RPMI8226 (cell line): ENCODE measurements around the gene USP46.

Experiments
- DNase-seq: peaks from one replicate; pipeline ENCODE4 v3.0.0-alpha.2; 2015

Gene USP46

DNA sequence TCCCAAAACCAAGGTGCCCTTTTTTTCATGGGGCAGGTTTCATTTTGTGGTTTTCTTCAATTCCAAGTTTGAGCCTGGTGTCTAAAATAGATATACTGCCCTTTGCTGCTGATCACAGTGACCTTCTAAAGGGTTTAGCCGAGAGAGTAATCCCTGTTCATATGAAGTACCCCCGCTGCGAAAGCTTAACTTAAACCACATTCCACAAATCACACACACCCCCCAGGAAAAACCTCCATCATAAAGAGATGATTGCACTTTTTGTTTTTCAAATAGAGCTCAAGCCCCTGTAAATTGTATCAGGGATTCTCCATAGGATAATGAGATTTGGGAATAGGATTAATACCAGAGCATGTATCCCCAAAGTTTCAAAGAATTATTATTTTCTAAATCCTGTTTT is 90.8 kb downstream of the USP46 start:
- no peak for DNase-seq

DNA sequence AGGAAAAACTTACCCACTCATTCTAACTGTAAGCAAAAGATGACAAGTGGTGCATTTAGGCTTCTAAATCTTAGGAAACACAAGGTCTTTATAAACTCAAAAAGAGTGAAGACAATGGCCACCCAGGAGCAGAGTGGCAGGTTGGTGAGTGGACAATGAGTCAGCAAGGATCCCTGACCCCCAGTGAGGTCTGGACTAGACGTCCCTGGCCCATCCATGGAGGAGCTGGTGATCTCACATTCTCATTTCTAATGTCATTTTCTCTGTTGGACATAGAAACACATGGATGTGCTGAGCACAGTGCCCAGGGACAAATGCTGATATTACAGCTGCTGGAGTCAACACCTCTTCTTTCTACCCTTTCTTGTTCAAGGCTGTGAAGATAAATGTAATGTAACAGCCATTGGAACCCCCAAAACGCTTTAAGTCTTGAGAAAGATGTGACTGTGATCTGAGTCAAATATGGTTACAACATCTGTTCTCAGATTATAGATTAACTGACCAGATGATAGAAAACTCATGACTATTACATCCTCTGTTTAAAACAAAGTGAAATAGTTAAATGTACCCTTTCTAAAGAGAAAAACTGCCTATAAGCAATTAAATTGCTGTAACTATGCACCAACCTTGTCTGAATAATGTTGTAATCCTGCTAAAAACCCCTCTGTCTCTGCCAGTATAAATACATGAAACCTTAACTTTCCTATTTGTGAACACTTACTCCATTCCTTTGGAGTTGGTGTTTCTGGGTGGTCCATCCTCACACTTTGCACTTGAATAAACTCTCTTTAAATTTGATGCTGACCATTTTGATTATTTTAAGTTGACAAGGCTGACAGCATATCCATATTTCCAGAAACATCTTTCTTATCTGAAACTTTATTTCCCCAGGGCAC is 92.7 kb downstream of the USP46 start:
- no peak for DNase-seq

DNA sequence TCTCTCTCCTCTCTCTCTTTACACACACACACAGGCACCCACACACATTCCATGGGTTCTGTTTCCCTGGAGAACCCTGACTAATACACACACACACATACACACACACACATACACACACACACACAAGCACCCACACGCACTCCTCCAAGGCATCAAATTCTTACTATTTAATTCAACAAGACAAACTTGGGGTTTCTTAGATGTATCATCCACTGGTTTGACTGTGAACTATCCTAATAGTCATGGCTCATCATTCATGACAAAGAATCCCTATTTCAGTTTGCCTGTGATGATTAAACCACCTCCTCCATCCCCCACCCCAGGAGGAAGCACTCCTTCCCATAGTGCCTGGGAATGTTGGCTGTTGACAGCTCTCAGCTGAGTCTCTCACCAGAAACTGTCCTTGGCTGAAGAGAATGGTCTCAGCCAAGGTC is 98.2 kb downstream of the USP46 start:
- DNase-seq = no peak

DNA sequence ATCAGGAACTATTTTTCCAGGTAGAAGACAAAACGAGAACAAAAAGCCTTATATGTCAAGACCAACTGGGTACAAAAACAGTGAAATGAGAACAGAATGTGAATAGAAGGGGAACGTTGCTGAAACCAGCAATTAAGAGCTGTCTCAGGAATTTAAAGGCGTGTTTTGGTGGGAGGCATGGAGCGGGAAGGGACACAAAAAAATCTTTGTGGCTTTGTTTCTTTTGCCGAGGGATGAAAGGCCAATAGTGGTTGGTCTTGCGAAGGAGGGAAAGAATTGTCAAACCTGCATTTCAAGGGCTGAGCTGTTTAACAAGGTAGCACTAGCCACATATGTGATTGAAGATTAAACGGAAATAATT is 103.8 kb downstream of the USP46 start:
- DNase-seq = no peak

DNA sequence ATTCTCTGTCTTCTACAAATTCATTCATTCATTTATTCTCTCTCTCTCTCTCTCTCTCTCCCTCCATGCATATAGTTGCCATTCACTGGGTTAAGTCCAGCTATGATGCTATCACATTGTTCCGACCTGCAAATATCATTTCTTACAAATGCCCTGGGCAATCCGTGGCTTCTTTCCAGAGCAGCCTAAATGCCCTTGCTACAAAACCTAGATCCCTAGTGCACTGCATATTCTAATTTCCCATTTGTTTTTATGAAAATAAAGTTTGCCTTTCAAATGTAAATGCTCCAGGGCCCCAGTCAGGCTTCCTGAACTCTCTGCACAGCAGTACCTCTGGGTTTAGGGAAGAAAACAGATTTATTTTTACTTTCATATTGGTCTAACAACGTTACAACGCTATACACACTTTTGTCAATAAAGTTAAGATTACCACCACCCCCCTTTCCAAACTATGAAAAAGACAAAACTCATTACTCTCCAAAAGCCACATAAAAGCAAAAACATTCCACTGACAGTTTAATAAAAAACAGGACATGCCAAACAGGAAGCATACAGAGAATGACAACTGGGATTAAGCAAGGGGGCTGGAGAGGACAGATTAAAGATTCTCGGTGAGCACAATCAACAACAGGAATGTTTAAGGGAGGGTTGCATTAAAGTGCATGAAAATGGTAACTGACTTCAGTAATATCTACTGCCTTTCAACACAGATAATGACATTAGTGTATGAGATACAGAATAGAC is 104.3 kb downstream of the USP46 start:
- DNase-seq = no peak

DNA sequence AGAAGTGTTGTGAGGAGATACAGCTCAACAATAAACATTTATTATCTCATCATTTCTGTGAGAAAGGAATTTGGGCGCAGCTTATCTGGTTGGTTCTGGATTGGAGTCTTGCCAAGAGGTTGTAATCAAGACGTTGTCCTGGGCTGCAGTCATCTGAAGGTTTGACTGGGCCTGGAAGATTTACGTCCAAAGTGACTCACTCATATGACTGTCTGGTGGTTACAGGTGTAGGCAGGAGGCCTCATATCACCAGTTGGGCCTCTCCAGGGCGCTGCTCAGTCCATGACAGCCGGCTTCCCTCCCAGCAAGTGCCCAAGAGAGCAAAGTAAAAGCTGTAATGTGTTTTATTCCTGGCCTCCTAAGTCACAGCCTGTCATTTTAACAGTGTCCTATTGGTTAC is 106.3 kb downstream of the USP46 start:
- no peak for DNase-seq

DNA sequence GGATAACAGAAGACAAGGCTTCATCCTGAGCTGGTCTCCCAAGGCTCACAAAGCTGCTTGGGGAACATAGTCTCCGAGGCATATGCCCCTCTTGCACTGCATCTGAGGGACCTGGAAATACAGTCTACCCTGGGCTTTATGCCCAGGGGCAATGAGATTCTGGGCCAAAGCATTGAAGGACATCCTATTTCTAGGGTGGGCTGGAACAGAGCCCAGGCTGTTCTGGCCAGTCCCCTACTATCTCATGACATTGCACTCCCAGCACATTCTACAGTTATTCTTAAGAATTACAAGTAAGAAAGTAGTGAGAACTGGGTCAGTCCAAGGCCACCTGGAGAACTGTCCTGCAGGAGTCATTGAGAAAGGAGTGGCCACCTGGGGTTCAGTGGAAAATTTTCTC is 107.6 kb downstream of the USP46 start:
- no peak for DNase-seq

DNA sequence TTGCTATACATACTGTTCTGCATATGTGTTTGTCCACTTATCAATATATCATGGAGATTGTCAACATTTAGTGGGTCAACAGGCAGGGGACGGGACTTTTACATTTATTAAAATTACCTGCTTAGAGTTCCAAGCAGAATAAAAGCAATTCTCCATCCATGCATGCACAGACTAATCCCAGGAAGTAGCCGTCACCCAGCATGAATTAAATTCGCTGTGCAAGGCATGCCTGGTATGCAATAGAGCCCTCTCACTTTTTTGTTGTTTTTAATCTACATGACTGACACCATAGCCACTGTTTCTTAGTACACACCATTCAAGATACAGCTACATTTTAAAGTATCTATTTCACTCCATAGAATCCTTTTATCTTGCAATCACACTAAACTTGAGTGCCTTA is 108.9 kb downstream of the USP46 start:
- no peak for DNase-seq

DNA sequence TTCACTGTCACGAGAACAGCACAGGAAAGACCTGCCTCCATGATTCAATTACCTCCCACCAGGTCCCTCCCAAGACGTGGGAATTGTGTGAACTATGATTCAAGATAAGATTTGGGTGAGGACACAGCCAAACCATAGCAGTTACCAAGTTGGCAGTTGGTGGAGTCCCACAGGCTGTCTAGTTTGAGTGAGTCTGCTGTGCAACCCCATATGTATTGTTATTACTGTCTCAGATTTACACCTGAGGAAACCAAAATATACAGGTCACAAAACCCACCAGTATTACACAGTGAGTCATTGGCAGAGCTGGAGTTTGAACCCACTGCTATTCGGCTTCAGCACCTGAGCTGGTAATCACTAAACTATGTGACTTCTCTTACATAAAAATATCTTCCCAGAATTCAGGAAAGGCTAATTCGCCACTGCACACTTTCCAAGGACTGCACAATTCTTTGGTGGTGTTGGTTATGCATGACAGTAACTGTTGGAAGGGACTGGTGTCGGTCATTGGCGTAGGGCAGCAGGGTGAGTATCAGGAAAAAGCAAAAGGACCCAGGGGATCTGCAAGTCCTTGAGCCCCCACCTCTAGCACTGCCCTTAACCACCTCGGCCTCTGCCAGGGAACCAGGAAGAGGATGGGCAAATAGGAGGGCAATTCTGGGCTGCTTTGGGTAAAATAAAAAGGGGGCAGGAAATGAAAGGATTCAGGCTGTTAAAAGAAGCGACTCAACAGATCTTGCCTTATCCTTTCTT is 110.1 kb downstream of the USP46 start:
- no peak for DNase-seq

DNA sequence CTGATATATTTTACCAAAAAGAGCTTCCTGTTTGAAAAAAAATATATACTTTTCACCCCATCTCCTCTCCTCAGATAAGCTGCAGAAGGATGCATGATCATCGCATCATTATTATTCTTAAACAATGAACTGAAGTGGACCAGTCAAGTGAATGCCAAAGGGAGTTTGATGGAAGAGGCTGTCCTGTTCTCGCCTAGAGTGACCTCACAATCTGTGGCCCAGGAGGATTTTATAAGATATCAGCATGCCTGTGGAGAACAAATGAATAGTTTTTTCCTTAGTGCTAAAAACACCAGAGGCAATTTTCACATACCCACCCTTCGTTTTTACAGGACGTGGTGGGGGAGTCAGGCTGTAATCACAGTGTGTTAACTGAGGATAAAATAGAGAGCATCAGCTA is 112.7 kb downstream of the USP46 start:
- DNase-seq = no peak

DNA sequence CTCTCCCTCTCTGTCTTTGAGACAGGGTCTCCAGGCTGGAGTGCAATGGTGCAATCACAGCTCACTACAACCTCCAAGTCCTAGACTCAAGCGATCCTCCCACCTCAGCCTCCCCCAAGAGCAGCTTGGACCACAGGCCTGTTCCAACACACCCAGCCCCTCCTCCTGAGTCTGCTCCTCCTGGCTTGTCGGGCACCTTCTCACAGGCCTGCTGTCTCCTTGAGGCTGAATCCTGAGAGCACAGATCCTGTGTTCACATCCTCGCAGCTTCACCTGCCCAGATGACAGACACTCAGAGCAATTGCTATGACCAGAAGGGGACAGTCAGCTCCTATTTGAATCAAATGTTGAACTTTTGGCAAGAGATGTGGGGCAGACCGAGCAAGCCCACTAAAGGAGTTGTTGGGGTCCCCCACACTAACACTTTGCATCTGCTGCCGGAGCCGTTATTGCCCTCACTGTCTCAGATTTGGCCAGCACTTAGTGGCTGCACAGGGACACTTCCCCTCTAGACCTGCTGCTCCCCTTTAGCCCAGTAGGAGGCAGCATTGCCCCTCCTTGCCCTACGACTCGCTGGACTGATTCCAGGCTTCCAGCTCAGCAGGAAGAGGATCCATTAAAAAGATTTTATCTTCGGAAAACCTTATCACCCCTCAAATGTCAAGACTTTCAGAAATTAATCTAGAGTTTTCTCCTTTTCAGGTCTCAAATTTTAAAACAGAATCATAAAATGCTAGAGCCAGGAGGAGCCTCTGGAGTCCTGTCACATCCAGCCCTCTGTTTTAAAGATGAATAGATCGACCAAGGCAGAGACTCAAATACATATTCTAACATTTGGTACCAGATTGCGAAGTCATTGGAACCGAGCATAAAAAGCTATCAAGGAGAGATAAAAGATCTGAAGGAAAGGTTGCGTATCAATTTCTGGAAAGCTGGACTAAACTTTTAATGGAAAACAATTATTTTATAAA is 113.7 kb downstream of the USP46 start:
- peak; percentile 36 for DNase-seq
